HL-60/S4 treated with retinoic acid at 250 ng/mL for 4 days and 3 days (cell line): ENCODE data around the gene MTUS2.

Source experiments
- in situ Hi-C: fragments of 300-500 bp; cut with MboI; formaldehyde crosslinking; loops from 2 replicates; pipeline ENCODE4 v1.7.0; 2022; ENCODE audit warnings: low sequenced_read_pairs

Gene MTUS2

DNA sequence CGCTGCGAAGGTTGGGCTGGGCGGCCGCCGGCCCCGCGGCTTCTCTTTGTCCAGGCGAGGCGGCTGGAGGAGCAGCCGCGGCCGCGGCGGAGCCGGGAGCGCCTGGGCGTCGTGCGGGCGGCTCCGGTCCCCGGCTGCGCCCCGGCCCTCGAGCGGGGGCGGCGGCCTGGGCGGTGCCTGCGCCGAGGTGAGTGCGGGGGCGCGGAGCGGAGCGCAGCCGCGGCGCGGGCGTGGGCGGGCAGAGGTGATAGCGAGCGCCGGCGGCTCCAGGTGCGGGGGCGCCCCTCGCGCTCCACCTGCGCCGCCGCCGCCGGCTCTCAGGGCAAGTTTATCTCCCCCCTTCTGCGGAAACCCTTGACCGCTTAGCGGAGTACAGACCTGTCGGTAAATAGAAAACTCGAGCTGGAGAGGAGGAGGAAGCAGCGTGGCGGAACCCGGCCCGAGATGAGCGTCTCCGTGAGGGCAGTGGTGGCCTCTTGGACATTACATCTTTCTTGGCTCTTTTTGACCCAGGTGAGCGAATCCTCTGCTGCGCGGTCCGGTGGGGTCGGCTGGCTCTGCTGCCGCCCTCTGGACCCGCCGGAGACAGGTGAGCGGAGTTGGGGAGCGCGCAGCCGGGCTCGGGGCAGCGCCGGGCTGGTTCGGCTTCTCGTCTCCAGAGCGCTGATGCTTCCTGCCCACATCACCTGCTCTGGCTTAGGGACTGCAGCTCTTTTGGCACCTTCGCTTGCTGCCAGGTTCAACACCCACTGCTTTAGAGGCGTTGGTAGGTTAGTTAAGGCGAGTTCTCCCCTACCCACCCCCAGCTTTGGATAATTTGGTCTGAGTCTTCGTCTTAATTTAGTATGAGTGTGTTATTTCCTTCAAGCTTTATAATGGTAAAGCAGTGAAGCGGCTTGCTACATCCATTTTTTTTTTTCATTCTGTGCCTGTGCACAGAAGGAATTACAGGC, at the start of gene MTUS2:
Gene MTUS2 (plus strand): TSS at position 241 of the 953 bp plus-strand sequence.
- in situ Hi-C loops, result loop anchor here (25.0 kb wide), 1 partner anchor 542 kb away; no protein-coding TSS in a partner anchor

DNA sequence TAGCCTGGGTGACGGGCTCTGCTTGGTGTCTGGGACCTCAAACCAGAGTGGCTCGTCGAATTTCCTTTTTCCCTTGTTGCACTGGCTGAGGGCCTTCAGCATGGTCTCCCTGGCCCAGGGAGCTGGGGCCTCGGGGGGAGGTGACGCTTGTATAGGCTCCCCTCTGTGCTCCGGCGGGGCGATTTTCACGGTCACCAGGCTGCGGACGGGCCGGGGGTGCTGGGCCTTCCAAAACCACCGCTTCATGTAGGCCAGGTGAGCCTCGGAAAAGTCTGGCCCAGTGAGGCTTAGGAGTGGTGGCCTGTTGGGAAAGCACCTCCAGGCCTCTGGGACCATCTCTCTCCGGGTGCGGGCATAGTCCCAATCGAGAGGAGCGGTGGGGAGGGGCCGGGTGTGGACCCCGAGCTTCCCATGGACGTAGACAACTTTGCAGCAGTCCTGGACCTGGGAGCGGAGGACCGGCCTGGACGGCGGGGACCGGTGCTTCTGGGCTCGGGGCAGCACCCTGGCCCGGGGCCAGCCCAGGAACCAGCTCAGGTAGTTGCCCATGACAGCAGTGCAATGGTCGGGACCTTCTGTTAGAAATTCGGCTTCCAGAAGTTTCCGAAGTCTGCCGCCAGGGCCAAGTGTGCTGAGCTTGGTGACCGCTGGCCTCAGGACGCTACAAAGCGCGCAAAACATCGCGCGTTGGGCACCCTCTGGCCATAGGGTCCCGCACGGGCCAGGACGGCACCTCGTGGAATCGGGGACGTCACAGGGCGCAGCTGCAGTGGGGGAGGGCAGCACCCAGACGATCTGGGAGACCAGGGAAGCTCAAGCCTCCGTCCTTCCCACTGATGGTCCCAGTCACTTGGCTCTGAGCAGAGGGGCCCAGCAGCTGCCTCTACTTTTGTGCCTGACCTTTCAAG, 41.6 kb upstream of the MTUS2 start:
- in situ Hi-C loops, result loop anchor here (25.0 kb wide), 1 partner anchor 466 kb away; no protein-coding TSS in a partner anchor

- in situ Hi-C loops, result loop anchor here (25.0 kb wide), 1 partner anchor 481 kb away; no protein-coding TSS in a partner anchor
Observed at GRCh38 chr13:28792992-28793391, 27.1 kb upstream of the MTUS2 start.

GRCh38 chr13:28794396-28794795, 25.7 kb upstream of the MTUS2 start:
- in situ Hi-C loops, result loop anchor here (25.0 kb wide), 1 partner anchor 482 kb away; no protein-coding TSS in a partner anchor

- in situ Hi-C loops, result loop anchor here (25.0 kb wide), 1 partner anchor 485 kb away; no protein-coding TSS in a partner anchor
Observed at GRCh38 chr13:28796938-28797257, 23.2 kb upstream of the MTUS2 start.

DNA sequence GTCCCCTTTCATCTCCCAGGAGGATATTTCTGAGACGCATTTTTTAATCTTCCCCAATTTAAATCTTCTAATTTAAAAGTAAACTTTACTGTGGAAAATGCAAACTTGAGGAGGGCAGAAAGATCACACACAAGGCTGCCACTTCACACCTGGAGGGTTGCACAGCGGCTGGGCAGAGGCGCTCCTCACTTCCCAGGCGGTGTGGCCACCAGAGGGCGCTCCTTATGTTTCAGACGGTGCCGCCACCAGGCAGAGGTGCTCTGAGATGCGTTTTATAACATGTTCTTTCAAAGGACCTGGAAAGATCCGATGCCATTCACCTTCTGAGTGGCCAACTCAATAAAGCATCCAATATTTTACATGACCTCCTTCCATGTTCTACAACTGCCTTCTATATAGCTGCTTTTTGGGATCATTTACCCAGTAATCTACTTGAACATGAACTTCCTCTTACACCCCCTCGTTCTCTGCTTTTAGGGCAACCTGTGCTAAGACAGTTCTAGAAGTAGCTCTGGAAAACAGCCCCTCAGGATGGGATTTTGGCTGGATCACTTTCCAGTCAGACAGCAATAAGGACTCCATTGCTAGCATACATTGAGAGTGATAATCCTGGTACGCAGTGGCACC, 14.8 kb upstream of the MTUS2 start:
- in situ Hi-C loops, result loop anchor here (25.0 kb wide), 1 partner anchor 557 kb away; no protein-coding TSS in a partner anchor

GRCh38 chr13:28817204-28817603, 2.9 kb upstream of the MTUS2 start:
- in situ Hi-C loops, result loop anchor here (25.0 kb wide), 1 partner anchor 545 kb away; no protein-coding TSS in a partner anchor

GRCh38 chr13:28819046-28819730, 951 bp upstream of the MTUS2 start:
- in situ Hi-C loops, result loop anchor here (25.0 kb wide), 1 partner anchor 543 kb away; no protein-coding TSS in a partner anchor

- in situ Hi-C loops, result loop anchor here (25.0 kb wide), 1 partner anchor 543 kb away; no protein-coding TSS in a partner anchor
Observed at GRCh38 chr13:28819735-28820098, 422 bp upstream of the MTUS2 start.

DNA sequence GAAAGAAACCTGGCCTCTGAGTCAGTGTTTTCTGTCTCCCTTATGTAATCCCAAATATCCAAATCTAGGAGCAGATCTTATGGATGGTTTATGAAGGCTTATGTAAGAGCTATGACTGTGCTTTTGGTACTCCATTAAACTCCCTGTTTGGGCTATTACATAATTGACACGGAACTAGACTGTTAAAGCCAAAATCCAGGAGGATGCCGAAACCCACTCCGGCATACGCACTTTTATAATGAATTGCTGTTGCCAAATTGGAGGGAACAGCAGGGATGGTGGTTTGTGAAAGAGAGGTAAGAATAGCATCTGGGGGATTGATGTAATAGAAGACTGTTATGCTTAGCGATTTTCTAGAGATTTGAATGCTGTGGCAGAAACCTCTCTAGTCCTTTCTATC, 2.0 kb downstream of the MTUS2 start:
- in situ Hi-C loops, result loop anchor here (25.0 kb wide), 1 partner anchor 540 kb away; no protein-coding TSS in a partner anchor

GRCh38 chr13:28822801-28823200, 2.7 kb downstream of the MTUS2 start:
- in situ Hi-C loops, result loop anchor here (25.0 kb wide), 1 partner anchor 540 kb away; no protein-coding TSS in a partner anchor

DNA sequence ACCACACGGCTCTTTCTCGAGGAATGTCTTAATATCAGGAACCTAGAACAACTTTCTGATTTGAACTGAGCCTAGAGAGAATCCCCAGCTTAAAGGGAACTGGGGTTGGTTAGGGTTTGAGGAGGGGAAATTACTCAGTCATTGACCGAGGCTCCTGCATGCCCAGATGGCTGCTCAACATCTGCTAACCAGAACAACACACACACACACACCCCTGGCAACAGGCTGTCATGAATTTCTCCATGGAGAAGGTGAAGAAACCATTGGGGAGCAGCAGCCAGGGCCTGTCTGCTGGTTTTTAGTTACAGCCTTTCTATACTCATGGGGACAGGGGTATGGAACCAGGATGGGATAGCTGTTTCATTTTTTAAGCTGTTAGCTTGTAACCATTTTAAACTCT, 5.2 kb downstream of the MTUS2 start:
- in situ Hi-C loops, result no loop called here

GRCh38 chr13:28826368-28826767, 6.2 kb downstream of the MTUS2 start:
- in situ Hi-C loops, result no loop called here

DNA sequence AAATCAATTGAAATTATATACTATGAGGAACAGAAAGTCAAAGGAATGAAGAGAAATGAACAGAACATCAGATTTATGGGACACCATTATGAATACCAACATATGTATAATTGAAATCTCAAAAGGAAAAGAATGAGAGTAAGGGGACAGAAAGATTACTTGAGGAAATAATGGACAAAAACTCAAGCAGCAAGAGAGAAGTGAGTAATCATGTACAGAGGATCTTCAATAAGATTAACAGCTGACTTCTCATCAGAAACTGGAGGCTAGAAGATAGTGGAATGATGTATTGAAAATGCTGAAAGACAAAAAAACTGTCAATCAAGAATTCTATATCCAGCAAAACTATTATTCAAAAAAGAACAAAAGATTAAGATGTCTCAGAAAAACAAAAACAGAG, 10.4 kb downstream of the MTUS2 start:
- in situ Hi-C loops, result no loop called here

- in situ Hi-C loops, result no loop called here
Observed at GRCh38 chr13:28831117-28831516, 11.0 kb downstream of the MTUS2 start.

GRCh38 chr13:28837111-28837510, 17.0 kb downstream of the MTUS2 start:
- in situ Hi-C loops, result no loop called here

DNA sequence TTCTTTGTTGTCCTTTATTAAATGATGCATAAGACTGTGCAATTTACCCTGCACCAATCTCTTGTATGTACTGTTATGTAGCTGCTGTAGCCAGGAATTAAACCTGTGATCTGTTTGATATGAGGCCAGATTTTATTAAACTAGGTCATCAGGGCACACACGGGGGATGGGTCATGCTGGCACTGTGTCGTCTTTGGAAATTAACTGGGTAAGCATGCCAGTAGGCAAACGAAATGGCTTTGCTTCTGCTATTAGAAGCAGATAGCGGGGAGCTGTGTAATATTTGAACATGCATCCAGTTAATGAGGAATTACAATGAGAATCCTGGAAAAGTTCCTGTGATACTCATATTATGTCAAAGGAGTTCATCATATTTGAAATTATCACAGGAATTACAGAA, 23.5 kb downstream of the MTUS2 start:
- in situ Hi-C loops, result no loop called here

DNA sequence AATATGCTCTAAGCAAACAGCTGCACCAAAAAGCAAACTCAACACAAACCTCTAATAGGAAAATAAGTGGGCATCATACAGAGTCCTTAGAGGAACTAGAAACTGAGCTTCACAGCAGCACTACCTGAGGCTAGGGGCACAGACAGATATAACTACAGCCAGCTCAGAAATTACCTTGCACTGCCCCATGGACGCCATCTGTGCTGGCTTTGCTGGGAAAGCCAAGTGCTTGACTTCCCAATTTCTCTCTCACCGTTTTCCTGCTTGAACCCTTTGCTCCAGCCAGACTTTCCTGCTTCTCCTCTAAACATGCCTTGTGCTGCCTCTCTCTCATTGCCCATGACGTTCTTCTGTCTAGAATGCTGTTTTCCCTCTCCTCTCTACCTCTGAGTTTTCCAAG, 29.3 kb downstream of the MTUS2 start:
- in situ Hi-C loops, result no loop called here

- in situ Hi-C loops, result no loop called here
Observed at GRCh38 chr13:28850226-28850625, 30.1 kb downstream of the MTUS2 start.

GRCh38 chr13:28851422-28851821, 31.3 kb downstream of the MTUS2 start:
- in situ Hi-C loops, result no loop called here
